HCT116 (cell line): ENCODE measurements around the gene IFT88. TPM values are rescaled to one million over a fixed set of nuclear protein-coding genes. Genes with fewer than 3 reads are reported as not detected.
A peak's percentile ranks its signal among the peaks of the same experiment; 100 is the strongest.

Experiments
- ATAC-seq: fragments of 200-7000 bp; cut with Tn5 transposase; 2 replicates; pipeline ENCODE4 v1.9.1; 2020; ENCODE audit warnings: mild to moderate bottlenecking, moderate library complexity
- BruUV-seq: library from RNA; stranded (reverse); fragments of 400-500 nt; replicated peaks from 2 replicates; lab custom pipeline; 2021; lab: Mats Ljungman, UMichigan
- CTCF ChIA-PET: fragments of 300-600 bp; sonication (Branson Sonifier 250); formaldehyde crosslinking; loops from one replicate; lab custom pipeline; 2021; ENCODE audit warnings: antibody characterized with exemption; lab: Charles Lee
- POLR2A ChIA-PET: fragments of 300-600, 350-600 bp; sonication (Branson Sonifier 250); formaldehyde crosslinking; loops from one replicate; lab custom pipeline; 2021; ENCODE audit warnings: antibody characterized with exemption; lab: Charles Lee
- RAD21 ChIA-PET, 2 experiments: fragments of 300-600 bp; sonication (Branson Sonifier 250); formaldehyde crosslinking; loops; one replicate each; lab custom pipeline; 2023; ENCODE audit warnings: low total read pairs in 2 of 2; ENCODE audit not compliant: uncharacterized antibody in 2 of 2, unreplicated experiment in 2 of 2, low non-redundant PET in 1 of 2; lab: Charles Lee
- DNase-seq: peaks from one replicate; pipeline ENCODE4 v3.0.0-alpha.2; 2010; ENCODE audit warnings: low read depth, low spot score
- H2AFZ ChIP-seq: fragments of 200-600 bp; shearing (Covaris generic), sonication (generic); 2 replicates; pipeline ENCODE4 v1.6.1; 2017; ENCODE audit warnings: low read depth, mixed run types, mixed read lengths, antibody characterized with exemption, low read length; ENCODE audit not compliant: poor library complexity, severe bottlenecking
- H3K27ac ChIP-seq: 2 replicates; pipeline ENCODE4 v1.5.1; 2012; ENCODE audit warnings: low read depth, low read length
- H3K27me3 ChIP-seq: fragments of 200-600 bp; sonication (generic); 2 replicates; pipeline ENCODE4 v1.6.1; 2016; ENCODE audit warnings: mixed run types, low read length, mixed read lengths; ENCODE audit not compliant: insufficient read depth
- H3K36me3 ChIP-seq, 2 experiments: fragments of 200-500 bp in 1 of 2; fragments of 200-600 bp in 1 of 2; sonication (Bioruptor generic) in 1 of 2; sonication (generic) in 1 of 2; 2 replicates each; pipeline versions ENCODE4 v1.5.1 to v1.6.1; 2014 to 2016; ENCODE audit warnings: low read length in 2 of 2, inconsistent platforms in 1 of 2, mixed read lengths in 1 of 2, mixed run types in 1 of 2; ENCODE audit not compliant: insufficient read depth in 2 of 2, control insufficient read depth in 1 of 2
- H3K4me1 ChIP-seq, 2 experiments: fragments of 200-600 bp in 1 of 2; sonication (generic) in 1 of 2; 2 replicates each; pipeline versions ENCODE4 v1.5.1 to v1.6.1; 2012 to 2017; ENCODE audit warnings: low read length in 2 of 2, inconsistent platforms in 1 of 2, mild to moderate bottlenecking in 1 of 2, mixed read lengths in 1 of 2, mixed run types in 1 of 2, moderate library complexity in 1 of 2; ENCODE audit not compliant: insufficient read depth in 2 of 2, control insufficient read depth in 1 of 2
- H3K4me2 ChIP-seq: fragments of 200-600 bp; sonication (generic); 2 replicates; pipeline ENCODE4 v1.6.1; 2017; ENCODE audit warnings: mixed run types, low read length, mixed read lengths
- H3K4me3 ChIP-seq, 2 experiments: fragments of 200-600 bp in 1 of 2; sonication (generic) in 1 of 2; replicated peaks in 1 of 2; 2 replicates each; pipeline ENCODE4 v1.5.1; 2011 to 2016; ENCODE audit warnings: low read length in 2 of 2, control low read depth in 1 of 2, low read depth in 1 of 2, mild to moderate bottlenecking in 1 of 2, mixed read lengths in 1 of 2, mixed run types in 1 of 2
- H3K79me2 ChIP-seq: fragments of 200-600 bp; sonication (generic); 2 replicates; pipeline ENCODE4 v1.6.1; 2017; ENCODE audit warnings: mild to moderate bottlenecking, mixed run types, low read length, moderate library complexity, mixed read lengths; ENCODE audit not compliant: insufficient read depth
- H3K9ac ChIP-seq: fragments of 200-600 bp; sonication (generic); 2 replicates; pipeline ENCODE4 v1.6.1; 2016; ENCODE audit warnings: low read length, mixed read lengths
- H3K9me2 ChIP-seq: fragments of 200-600 bp; sonication (generic), shearing (Covaris generic); 2 replicates; pipeline ENCODE4 v1.6.1; 2017; ENCODE audit warnings: mixed run types, mild to moderate bottlenecking, moderate library complexity; ENCODE audit not compliant: insufficient read depth
- H3K9me3 ChIP-seq, 2 experiments: fragments of 200-500 bp in 1 of 2; fragments of 200-600 bp in 1 of 2; sonication (Bioruptor generic) in 1 of 2; sonication (generic) in 1 of 2; 2 replicates each; pipeline ENCODE4 v1.6.1; 2014 to 2017; ENCODE audit warnings: low read length in 2 of 2, mixed read lengths in 2 of 2, inconsistent platforms in 1 of 2, low read depth in 1 of 2, mild to moderate bottlenecking in 1 of 2, mixed run types in 1 of 2, moderate library complexity in 1 of 2; ENCODE audit not compliant: control insufficient read depth in 1 of 2, insufficient read depth in 1 of 2
- H4K20me1 ChIP-seq: fragments of 200-600 bp; sonication (generic), shearing (Covaris generic); 2 replicates; pipeline ENCODE4 v1.6.1; 2017; ENCODE audit warnings: mixed run types, mild to moderate bottlenecking, moderate library complexity; ENCODE audit not compliant: insufficient read depth
- CBX3 ChIP-seq: IDR thresholded peaks from 2 replicates; pipeline ENCODE4 v1.6.1; 2012; ENCODE audit warnings: low read depth
- EGR1 ChIP-seq: IDR thresholded peaks from 2 replicates; pipeline ENCODE4 v1.6.1; 2012; ENCODE audit warnings: low read depth
- EZH2 ChIP-seq: fragments of 200-600 bp; sonication (generic); IDR thresholded peaks from 2 replicates; pipeline ENCODE4 v1.6.1; 2017; ENCODE audit warnings: antibody characterized with exemption, mixed run types
- EZH2phosphoT487 ChIP-seq: fragments of 200-600 bp; IDR thresholded peaks from 2 replicates; pipeline ENCODE4 v1.6.1; 2018; ENCODE audit warnings: antibody characterized with exemption, borderline replicate concordance
- FOSL1 ChIP-seq: IDR thresholded peaks from 2 replicates; pipeline ENCODE4 v1.6.1; 2012; ENCODE audit warnings: low read depth
- JUND ChIP-seq: IDR thresholded peaks from 2 replicates; pipeline ENCODE4 v1.6.1; 2012
- POLR2A ChIP-seq: IDR thresholded peaks from 2 replicates; pipeline ENCODE4 v1.7.0; 2011; ENCODE audit warnings: borderline replicate concordance; ENCODE audit not compliant: insufficient read depth, insufficient read length; ENCODE audit errors: extremely low read depth
- RAD21 ChIP-seq: IDR thresholded peaks from 2 replicates; pipeline ENCODE4 v1.6.1; 2012; ENCODE audit warnings: low read depth, mild to moderate bottlenecking
- SP1 ChIP-seq: IDR thresholded peaks from 2 replicates; pipeline ENCODE4 v1.6.1; 2012; ENCODE audit warnings: low read depth
- SRF ChIP-seq: IDR thresholded peaks from 2 replicates; pipeline ENCODE4 v1.6.1; 2012; ENCODE audit warnings: low read depth
- TCF7L2 ChIP-seq: IDR thresholded peaks from 2 replicates; pipeline ENCODE4 v1.7.0; 2011; ENCODE audit warnings: borderline replicate concordance, inconsistent platforms; ENCODE audit not compliant: insufficient read depth, insufficient read length; ENCODE audit errors: extremely low read depth
- YY1 ChIP-seq: IDR thresholded peaks from 2 replicates; pipeline ENCODE4 v1.6.1; 2011; ENCODE audit warnings: low read length, low read depth, moderate library complexity, mild to moderate bottlenecking; ENCODE audit not compliant: insufficient replicate concordance; ENCODE audit errors: extremely low read depth
- ZFX ChIP-seq: fragments of 450-650 bp; IDR thresholded peaks from 2 replicates; pipeline ENCODE4 v1.6.1; 2017
- ZNF274 ChIP-seq: fragments of 200-500 bp; sonication (Bioruptor generic); IDR thresholded peaks from 2 replicates; pipeline ENCODE4 v1.6.1; 2014; ENCODE audit warnings: mild to moderate bottlenecking, low read depth, low read length, inconsistent platforms
- intact Hi-C: fragments of 100-400 bp; cut with micrococcal nuclease; formaldehyde crosslinking; loops from 2 replicates; pipeline ENCODE4 v1.10.0; 2022
- total RNA-seq: library from RNA; stranded (reverse); gene quantifications from one replicate; pipeline ENCODE4 v1.2.1, GENCODE V29; 2021; ENCODE audit not compliant: unreplicated experiment
- TF ChIP-seq, protein P1 (sequence below), 3 experiments: fragments of 200-600 bp in 1 of 3; sonication (generic) in 1 of 3; IDR thresholded peaks in 2 of 3; conservative IDR thresholded peaks in 1 of 3; 2 replicates each; pipeline ENCODE4 v1.5.1; 2012 to 2017; ENCODE audit warnings: low read depth in 2 of 3, low read length in 2 of 3, antibody characterized with exemption in 1 of 3, borderline replicate concordance in 1 of 3, control low read depth in 1 of 3, mild to moderate bottlenecking in 1 of 3, mixed read lengths in 1 of 3, mixed run types in 1 of 3, moderate library complexity in 1 of 3; ENCODE audit not compliant: insufficient read depth in 1 of 3
- TF ChIP-seq, protein P2 (sequence below): IDR thresholded peaks from 2 replicates; pipeline ENCODE4 v1.6.1; 2012
- TF ChIP-seq, protein P3 (sequence below): IDR thresholded peaks from 2 replicates; pipeline ENCODE4 v1.6.1; 2012; ENCODE audit warnings: low read depth

The IFT88 gene
- total RNA-seq, 1 experiment from 2014 or later: 13.1 TPM

DNA sequence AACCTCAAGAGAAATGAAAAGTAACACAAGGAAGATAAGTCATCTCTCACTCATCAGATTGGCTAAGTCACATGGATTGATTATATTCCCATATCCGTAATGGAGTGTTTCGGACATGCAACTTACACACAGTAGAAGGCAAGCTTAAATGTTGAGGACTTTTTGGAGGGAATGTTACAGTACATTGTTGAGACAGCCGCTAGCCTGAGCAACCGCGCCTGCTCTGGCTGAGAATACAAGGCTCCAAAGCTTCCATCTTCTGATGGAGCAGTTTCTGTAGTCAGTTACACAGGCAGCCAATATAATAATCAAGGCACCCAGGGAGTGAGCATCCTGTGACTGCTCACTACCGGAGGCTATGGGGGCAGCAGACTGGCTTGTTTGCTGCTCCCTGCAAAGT, 40.3 kb upstream of the IFT88 start:
- Histone ChIP-seq H3K27ac (peak overlapping the region; percentile 64; the same call in 1 of the 2 replicates), H3K9ac (peak overlapping the region; percentile 75)
- POLR2A ChIA-PET: no interaction called here

More for the DNA sequence above, 40.3 kb upstream of the IFT88 start:
- peak overlapping the region; percentile 72 to 86 for H3K4me3 ChIP-seq
- H3K36me3 ChIP-seq: no peaks in the 10 kb centered on the region
- intact Hi-C loops: no loop called here
- H4K20me1 ChIP-seq: no peaks in the 10 kb centered on the region
- peak overlapping the region; percentile 94 for H3K4me2 ChIP-seq
- ATAC-seq: no peak
- no peak for TF ChIP-seq ZFX
- no peak for TF ChIP-seq RAD21
- TF ChIP-seq FOSL1: no peak
- TF ChIP-seq, protein P1, sequence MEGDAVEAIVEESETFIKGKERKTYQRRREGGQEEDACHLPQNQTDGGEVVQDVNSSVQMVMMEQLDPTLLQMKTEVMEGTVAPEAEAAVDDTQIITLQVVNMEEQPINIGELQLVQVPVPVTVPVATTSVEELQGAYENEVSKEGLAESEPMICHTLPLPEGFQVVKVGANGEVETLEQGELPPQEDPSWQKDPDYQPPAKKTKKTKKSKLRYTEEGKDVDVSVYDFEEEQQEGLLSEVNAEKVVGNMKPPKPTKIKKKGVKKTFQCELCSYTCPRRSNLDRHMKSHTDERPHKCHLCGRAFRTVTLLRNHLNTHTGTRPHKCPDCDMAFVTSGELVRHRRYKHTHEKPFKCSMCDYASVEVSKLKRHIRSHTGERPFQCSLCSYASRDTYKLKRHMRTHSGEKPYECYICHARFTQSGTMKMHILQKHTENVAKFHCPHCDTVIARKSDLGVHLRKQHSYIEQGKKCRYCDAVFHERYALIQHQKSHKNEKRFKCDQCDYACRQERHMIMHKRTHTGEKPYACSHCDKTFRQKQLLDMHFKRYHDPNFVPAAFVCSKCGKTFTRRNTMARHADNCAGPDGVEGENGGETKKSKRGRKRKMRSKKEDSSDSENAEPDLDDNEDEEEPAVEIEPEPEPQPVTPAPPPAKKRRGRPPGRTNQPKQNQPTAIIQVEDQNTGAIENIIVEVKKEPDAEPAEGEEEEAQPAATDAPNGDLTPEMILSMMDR (IDR thresholded peaks at IDR 0.05 in 2 of 3, conservative IDR thresholded peaks at IDR 0.05 in 1 of 3; ENCODE audit: borderline replicate concordance in 1 of 3, insufficient read depth in 1 of 3, low read depth in 2 of 3, low read length in 2 of 3): no peak
- TF ChIP-seq EGR1: no peak
- TF ChIP-seq EZH2phosphoT487: no peak
- no peak for TF ChIP-seq TCF7L2
- TF ChIP-seq, protein P2, sequence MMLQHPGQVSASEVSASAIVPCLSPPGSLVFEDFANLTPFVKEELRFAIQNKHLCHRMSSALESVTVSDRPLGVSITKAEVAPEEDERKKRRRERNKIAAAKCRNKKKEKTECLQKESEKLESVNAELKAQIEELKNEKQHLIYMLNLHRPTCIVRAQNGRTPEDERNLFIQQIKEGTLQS: no peak
- no peak for TF ChIP-seq POLR2A
- TF ChIP-seq ZNF274: no peak
- TF ChIP-seq, protein P3, sequence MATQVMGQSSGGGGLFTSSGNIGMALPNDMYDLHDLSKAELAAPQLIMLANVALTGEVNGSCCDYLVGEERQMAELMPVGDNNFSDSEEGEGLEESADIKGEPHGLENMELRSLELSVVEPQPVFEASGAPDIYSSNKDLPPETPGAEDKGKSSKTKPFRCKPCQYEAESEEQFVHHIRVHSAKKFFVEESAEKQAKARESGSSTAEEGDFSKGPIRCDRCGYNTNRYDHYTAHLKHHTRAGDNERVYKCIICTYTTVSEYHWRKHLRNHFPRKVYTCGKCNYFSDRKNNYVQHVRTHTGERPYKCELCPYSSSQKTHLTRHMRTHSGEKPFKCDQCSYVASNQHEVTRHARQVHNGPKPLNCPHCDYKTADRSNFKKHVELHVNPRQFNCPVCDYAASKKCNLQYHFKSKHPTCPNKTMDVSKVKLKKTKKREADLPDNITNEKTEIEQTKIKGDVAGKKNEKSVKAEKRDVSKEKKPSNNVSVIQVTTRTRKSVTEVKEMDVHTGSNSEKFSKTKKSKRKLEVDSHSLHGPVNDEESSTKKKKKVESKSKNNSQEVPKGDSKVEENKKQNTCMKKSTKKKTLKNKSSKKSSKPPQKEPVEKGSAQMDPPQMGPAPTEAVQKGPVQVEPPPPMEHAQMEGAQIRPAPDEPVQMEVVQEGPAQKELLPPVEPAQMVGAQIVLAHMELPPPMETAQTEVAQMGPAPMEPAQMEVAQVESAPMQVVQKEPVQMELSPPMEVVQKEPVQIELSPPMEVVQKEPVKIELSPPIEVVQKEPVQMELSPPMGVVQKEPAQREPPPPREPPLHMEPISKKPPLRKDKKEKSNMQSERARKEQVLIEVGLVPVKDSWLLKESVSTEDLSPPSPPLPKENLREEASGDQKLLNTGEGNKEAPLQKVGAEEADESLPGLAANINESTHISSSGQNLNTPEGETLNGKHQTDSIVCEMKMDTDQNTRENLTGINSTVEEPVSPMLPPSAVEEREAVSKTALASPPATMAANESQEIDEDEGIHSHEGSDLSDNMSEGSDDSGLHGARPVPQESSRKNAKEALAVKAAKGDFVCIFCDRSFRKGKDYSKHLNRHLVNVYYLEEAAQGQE: no peak
- no peak for TF ChIP-seq CBX3
- TF ChIP-seq SRF: no peak
- TF ChIP-seq SP1: no peak
- no peak for TF ChIP-seq EZH2
- TF ChIP-seq JUND: no peak
- TF ChIP-seq YY1: no peak
- no peaks in the 10 kb centered on the region for H3K9me3 ChIP-seq
- H3K9me2 ChIP-seq: no peaks in the 10 kb centered on the region
- ChIA-PET RAD21 (no interaction called here), CTCF (no interaction called here)
- DNase-seq: no peak
- no peaks in the 10 kb centered on the region for H3K27me3 ChIP-seq
- BruUV-seq: no TSS peak
- peak overlapping the region; percentile 49 for H2AFZ ChIP-seq
- H3K79me2 ChIP-seq: peaks cover 6% of the 10 kb centered on the region; the same call in 1 of the 2 replicates
- peaks cover 7 to 21% of the 10 kb centered on the region in 2 experiments for H3K4me1 ChIP-seq
